Measurements from ENCODE around the gene TTLL10. TPM values are rescaled to one million over a fixed set of nuclear protein-coding genes. Genes with fewer than 3 reads are reported as not detected.

The TTLL10 gene
- total RNA-seq, 1 donor from 2014 or later: not detected

DNA sequence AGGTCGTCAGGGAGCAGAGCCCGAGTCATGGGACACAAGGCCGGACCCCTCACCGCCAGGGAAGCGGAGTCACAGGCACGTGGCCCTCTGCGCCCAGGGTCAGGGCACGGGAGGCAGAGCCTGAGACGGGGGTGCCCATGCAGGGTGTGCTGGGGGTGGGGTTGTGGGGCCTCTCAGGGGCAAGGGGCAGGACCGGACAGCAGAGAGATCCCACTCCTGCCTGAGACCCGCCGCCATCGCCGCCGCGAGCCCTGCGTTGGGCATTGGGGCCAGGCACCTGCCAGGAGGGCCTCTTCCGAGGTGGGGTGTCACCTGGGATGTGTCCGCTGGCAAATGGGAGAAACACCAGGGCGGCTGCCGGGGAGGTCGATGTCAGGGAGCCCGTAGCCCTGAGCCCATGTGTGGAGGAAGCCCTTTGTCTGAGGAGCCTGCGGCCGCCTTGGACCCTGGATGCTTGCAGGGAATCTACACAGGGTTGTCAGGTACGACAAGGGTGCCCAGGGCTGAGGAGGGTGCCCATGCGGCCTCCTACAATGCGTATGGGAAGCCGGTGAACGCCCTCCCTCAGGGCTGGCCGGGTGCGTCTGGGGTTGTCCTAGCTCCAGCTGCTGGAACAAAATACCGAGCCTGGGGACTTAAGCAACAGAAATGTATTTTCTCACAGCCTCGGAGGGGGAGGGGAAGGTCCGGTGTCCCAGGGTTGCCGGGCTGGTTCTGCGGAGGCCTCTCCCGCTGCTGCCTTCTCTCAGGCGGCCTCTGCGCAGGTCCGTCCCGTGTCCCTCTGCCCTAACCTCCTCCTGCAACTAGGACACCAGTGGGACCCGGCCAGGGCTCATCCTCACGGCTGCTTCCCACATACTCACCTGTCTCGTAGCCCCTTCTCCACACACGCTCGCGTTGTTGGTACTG lies 41.4 kb upstream of the TTLL10 start:
- H3K9me3 Mint-ChIP-seq (ENCODE audit: unreplicated experiment): no peaks in the 10 kb centered on the region
- TF ChIP-seq, protein P1, sequence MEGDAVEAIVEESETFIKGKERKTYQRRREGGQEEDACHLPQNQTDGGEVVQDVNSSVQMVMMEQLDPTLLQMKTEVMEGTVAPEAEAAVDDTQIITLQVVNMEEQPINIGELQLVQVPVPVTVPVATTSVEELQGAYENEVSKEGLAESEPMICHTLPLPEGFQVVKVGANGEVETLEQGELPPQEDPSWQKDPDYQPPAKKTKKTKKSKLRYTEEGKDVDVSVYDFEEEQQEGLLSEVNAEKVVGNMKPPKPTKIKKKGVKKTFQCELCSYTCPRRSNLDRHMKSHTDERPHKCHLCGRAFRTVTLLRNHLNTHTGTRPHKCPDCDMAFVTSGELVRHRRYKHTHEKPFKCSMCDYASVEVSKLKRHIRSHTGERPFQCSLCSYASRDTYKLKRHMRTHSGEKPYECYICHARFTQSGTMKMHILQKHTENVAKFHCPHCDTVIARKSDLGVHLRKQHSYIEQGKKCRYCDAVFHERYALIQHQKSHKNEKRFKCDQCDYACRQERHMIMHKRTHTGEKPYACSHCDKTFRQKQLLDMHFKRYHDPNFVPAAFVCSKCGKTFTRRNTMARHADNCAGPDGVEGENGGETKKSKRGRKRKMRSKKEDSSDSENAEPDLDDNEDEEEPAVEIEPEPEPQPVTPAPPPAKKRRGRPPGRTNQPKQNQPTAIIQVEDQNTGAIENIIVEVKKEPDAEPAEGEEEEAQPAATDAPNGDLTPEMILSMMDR (IDR thresholded peaks at IDR 0.05; ENCODE audit: unreplicated experiment): no peak
- H3K36me3 Mint-ChIP-seq (ENCODE audit: low read depth, unreplicated experiment): no peaks in the 10 kb centered on the region
- no peaks in the 10 kb centered on the region for H3K4me1 Mint-ChIP-seq (ENCODE audit: unreplicated experiment)
- H3K27ac Mint-ChIP-seq (ENCODE audit: unreplicated experiment): no peak overlapping the region
- no peak for DNase-seq (ENCODE audit: low spot score)
- H3K27me3 Mint-ChIP-seq (ENCODE audit: unreplicated experiment): no peaks in the 10 kb centered on the region
- no peak overlapping the region for H3K4me3 Mint-ChIP-seq (ENCODE audit: unreplicated experiment)

DNA sequence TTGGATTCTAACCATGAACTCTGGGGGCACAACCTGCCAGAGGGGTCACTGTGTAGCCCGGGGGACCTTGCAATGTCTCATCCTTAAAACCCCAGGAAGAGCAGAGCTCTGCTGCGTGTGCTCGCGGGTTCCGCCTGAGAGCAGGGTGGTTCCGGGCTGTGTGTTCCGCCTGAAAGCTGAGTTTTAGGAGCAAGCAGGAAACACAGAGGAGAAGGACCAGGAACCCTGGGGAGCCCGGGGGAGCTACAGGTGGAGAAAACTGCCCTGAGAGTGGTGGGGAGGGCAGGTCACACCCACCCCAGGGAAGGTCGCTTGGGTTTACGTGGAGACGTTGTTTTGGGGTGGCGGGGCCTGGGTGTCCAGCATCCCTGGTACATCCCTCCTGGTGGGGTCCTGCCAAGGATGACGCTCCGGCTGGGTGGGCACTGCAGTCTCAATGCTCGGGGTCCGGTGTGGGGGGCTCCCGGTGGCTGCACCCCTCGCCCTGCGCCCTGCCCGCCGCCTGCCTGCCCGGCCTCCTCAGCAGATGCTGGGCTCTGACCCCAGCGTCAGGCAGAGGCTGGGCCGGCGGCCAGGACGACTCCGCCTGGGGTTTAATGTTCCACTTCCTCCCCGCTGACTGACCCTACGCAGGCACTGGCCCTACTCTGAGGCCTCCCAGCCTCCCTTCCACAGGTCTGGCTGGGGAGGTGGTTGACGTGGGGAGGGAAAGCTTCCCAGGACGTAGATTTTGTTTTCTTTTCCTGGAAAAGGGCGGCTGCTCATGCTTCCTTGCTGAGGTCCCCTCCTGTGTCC lies 40.5 kb upstream of the TTLL10 start:
- Mint-ChIP-seq H3K4me3 (ENCODE audit: unreplicated experiment) (no peak overlapping the region), H3K27me3 (ENCODE audit: unreplicated experiment) (no peaks in the 10 kb centered on the region), H3K36me3 (ENCODE audit: low read depth, unreplicated experiment) (no peaks in the 10 kb centered on the region), H3K9me3 (ENCODE audit: unreplicated experiment) (no peaks in the 10 kb centered on the region), H3K27ac (ENCODE audit: unreplicated experiment) (no peak overlapping the region), H3K4me1 (ENCODE audit: unreplicated experiment) (no peaks in the 10 kb centered on the region)
- no peak for DNase-seq (ENCODE audit: low spot score)
- TF ChIP-seq, protein P1 (IDR thresholded peaks at IDR 0.05; ENCODE audit: unreplicated experiment): no peak

DNA sequence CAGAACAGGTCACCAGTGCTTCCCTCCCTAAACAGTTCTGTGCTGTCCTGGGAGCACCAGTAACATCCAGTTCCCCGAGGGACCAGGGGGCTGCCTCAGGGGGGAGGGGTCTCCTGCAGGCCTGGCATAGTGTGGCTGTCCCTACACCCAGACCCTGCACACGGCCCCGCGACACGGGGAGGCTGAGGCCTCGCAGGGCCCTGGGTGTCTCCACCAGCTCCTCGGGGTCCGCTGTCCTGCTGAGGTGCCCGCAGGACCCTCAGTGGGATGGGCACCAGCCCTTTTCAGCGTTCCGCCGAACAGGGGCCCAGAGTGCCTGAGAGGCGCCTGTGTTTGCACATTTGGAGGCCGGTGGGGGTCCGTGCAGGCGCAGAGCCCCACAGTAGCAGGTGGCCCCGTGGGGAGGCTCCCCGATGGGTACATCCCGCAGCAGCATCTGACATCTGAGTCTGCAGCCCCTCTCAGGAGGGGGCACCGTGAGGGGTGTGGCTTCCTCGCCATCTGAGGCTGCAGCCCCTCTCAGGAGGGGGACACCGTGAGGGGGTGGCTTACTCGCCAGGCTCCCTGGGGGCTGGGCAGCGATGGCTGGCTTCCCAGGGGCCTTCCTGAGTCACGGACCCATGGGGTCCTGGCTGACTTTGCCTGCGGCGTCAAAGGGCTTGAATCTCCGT lies 39.2 kb upstream of the TTLL10 start:
- Mint-ChIP-seq H3K36me3 (ENCODE audit: low read depth, unreplicated experiment) (no peaks in the 10 kb centered on the region), H3K27me3 (ENCODE audit: unreplicated experiment) (peaks cover 3% of the 10 kb centered on the region), H3K9me3 (ENCODE audit: unreplicated experiment) (no peaks in the 10 kb centered on the region), H3K27ac (ENCODE audit: unreplicated experiment) (no peak overlapping the region), H3K4me1 (ENCODE audit: unreplicated experiment) (no peaks in the 10 kb centered on the region), H3K4me3 (ENCODE audit: unreplicated experiment) (no peak overlapping the region)
- DNase-seq (ENCODE audit: low spot score): no peak
- TF ChIP-seq, protein P1 (IDR thresholded peaks at IDR 0.05; ENCODE audit: unreplicated experiment): no peak

DNA sequence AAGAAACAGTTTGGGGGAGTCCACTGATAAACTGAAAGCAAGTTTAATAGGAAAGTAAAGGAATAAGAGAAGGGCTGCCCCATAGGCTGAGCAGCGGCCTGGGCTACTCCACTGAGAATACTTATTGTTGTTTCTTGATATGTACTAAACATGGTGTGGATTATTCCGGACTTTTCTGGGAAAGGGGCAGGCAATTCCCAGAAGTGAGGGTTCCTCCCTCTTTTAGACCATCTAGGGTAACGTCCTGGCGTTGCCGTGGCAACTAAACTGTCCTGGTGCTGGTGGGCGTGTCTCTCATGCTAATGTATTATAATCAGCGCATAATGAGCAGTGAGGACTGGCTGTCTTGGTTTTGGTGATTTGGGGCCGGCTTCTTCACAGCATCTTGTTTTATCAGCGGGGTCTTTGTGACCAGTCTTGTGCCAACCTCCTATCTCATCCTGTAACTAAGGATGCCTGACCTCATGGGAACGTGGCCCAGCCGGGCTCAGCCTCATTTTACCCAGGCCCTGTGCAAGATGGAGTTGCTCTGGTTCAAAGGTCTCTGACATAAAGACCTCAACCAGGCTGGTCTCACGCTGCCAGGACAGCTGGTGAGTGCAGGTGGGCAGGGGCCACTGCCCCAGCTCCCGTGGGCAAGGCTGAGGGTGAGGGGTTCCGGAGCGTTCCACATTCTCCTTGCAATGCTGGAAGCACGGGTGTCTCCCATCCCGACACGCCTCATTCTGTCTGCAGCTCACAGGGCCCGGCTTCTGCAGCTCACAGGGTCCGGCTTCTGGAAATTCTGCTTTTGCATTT lies 38.1 kb upstream of the TTLL10 start:
- Mint-ChIP-seq H3K36me3 (ENCODE audit: low read depth, unreplicated experiment) (no peaks in the 10 kb centered on the region), H3K4me1 (ENCODE audit: unreplicated experiment) (no peaks in the 10 kb centered on the region), H3K27ac (ENCODE audit: unreplicated experiment) (peak overlapping the region; percentile 18), H3K9me3 (ENCODE audit: unreplicated experiment) (no peaks in the 10 kb centered on the region), H3K27me3 (ENCODE audit: unreplicated experiment) (peaks cover 3% of the 10 kb centered on the region), H3K4me3 (ENCODE audit: unreplicated experiment) (no peak overlapping the region)
- no peak for DNase-seq (ENCODE audit: low spot score)
- TF ChIP-seq, protein P1 (IDR thresholded peaks at IDR 0.05; ENCODE audit: unreplicated experiment): no peak

All from endothelial cell (in vitro differentiated cells).